ENCODE measurements around the gene SLC4A3.

SLC4A3 gene

GRCh38 chr2:219613461-219614070 is 13.9 kb upstream of the SLC4A3 start:
- Histone ChIP-seq H3K27me3 (ENCODE audit: insufficient read depth, low read length, poor library complexity) (no peaks in the 10 kb centered on the region), H3K4me2 (ENCODE audit: insufficient read depth, low read length) (no peak overlapping the region), H3K79me2 (ENCODE audit: insufficient read depth, low read length) (no peaks in the 10 kb centered on the region), H3K36me3 (ENCODE audit: insufficient read depth, low read length) (peaks cover 41% of the 10 kb centered on the region), H3K27ac (ENCODE audit: low read length) (no peak overlapping the region), H3K9ac (ENCODE audit: low read depth, low read length) (no peak overlapping the region), H2AFZ (ENCODE audit: low read depth, low read length) (no peak overlapping the region), H3K9me3 (ENCODE audit: insufficient read depth, low read length, severe bottlenecking) (no peaks in the 10 kb centered on the region), H4K20me1 (ENCODE audit: insufficient read depth, low read length) (no peaks in the 10 kb centered on the region), H3K4me3 (ENCODE audit: low read depth in 1 of 2, low read length in 2 of 2) (no peak overlapping the region), H3K4me1 (ENCODE audit: insufficient read depth, low read length) (no peaks in the 10 kb centered on the region)
- DNase-seq (no peak), ATAC-seq (ENCODE audit: insufficient read depth, low read depth) (no peak)
- no peak for TF ChIP-seq EZH2 (IDR thresholded peaks at IDR 0.05; ENCODE audit: borderline replicate concordance, low read depth, low read length, severe bottlenecking)
- TF ChIP-seq, protein P1, sequence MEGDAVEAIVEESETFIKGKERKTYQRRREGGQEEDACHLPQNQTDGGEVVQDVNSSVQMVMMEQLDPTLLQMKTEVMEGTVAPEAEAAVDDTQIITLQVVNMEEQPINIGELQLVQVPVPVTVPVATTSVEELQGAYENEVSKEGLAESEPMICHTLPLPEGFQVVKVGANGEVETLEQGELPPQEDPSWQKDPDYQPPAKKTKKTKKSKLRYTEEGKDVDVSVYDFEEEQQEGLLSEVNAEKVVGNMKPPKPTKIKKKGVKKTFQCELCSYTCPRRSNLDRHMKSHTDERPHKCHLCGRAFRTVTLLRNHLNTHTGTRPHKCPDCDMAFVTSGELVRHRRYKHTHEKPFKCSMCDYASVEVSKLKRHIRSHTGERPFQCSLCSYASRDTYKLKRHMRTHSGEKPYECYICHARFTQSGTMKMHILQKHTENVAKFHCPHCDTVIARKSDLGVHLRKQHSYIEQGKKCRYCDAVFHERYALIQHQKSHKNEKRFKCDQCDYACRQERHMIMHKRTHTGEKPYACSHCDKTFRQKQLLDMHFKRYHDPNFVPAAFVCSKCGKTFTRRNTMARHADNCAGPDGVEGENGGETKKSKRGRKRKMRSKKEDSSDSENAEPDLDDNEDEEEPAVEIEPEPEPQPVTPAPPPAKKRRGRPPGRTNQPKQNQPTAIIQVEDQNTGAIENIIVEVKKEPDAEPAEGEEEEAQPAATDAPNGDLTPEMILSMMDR (IDR thresholded peaks at IDR 0.05; ENCODE audit: borderline replicate concordance, extremely low read depth, low read length, poor library complexity, severe bottlenecking), result no peak

DNA sequence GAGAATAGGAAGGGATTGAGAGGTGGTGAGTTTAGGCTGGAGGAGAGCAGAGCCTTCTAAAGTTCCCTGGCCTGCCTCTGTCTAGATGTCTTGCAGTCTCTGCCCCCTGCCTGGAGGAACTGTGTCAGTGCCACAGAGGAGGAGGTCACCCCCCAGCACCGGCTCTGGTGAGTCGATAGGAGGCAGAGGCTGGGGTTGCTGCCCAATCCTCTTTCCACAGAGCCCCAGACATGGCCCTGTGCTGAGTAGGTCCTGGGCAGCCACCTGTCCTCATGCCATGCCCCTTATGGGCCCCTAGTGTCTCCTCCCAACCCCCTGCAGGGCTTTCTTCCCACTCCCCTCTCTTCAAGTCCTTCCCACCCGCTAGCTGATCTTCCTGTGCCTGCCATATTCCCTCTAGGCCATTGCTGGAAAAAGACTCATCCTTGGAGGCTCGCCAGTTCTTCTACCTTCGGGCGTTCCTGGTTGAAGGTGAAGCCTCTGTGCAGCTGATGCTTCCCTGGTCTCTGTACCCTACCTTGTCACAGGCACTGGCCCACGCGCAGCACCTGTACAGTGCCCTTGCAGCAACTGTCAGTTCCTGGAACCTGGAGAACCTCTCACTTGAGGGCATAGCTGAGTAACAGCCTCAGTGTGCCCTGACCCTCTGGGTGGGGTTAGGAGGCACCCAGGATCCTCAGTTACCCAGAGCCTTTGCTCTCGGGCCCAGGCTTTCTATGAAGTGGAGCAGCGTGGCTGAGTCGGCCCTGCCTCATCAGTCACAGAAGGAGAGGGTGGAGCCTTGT is 13.2 kb upstream of the SLC4A3 start:
- H3K36me3 ChIP-seq (ENCODE audit: insufficient read depth, low read length), result peaks cover 34% of the 10 kb centered on the region
- no peak overlapping the region for H2AFZ ChIP-seq (ENCODE audit: low read depth, low read length)
- H3K4me3 ChIP-seq (ENCODE audit: low read depth in 1 of 2, low read length in 2 of 2), result no peak overlapping the region
- DNase-seq (no peak), ATAC-seq (ENCODE audit: insufficient read depth, low read depth) (no peak)
- TF ChIP-seq, protein P1 (IDR thresholded peaks at IDR 0.05; ENCODE audit: borderline replicate concordance, extremely low read depth, low read length, poor library complexity, severe bottlenecking), result no peak
- TF ChIP-seq EZH2 (IDR thresholded peaks at IDR 0.05; ENCODE audit: borderline replicate concordance, low read depth, low read length, severe bottlenecking), result no peak
- no peak overlapping the region for H3K9ac ChIP-seq (ENCODE audit: low read depth, low read length)
- no peaks in the 10 kb centered on the region for H3K27me3 ChIP-seq (ENCODE audit: insufficient read depth, low read length, poor library complexity)
- no peaks in the 10 kb centered on the region for H4K20me1 ChIP-seq (ENCODE audit: insufficient read depth, low read length)
- H3K27ac ChIP-seq (ENCODE audit: low read length), result no peak overlapping the region
- no peaks in the 10 kb centered on the region for H3K79me2 ChIP-seq (ENCODE audit: insufficient read depth, low read length)
- H3K4me2 ChIP-seq (ENCODE audit: insufficient read depth, low read length), result no peak overlapping the region
- H3K4me1 ChIP-seq (ENCODE audit: insufficient read depth, low read length), result no peaks in the 10 kb centered on the region
- H3K9me3 ChIP-seq (ENCODE audit: insufficient read depth, low read length, severe bottlenecking), result no peaks in the 10 kb centered on the region

DNA sequence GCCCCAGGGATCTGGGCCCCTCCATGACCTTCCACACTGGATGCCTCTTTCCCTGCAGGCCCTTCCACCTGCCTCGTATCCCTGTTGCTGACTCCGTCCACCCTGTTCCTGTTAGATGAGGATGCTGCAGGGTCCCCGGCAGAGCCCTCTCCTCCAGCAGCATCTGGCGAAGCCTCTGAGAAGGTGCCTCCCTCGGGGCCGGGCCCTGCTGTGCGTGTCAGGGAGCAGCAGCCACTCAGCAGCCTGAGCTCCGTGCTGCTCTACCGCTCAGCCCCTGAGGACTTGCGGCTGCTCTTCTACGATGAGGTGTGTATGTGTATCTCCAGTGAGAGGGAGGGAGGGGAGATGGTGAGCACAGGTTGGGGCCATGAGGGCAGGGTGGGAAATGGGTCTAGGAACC is 12.4 kb upstream of the SLC4A3 start:
- Histone ChIP-seq H2AFZ (ENCODE audit: low read depth, low read length) (no peak overlapping the region), H3K4me2 (ENCODE audit: insufficient read depth, low read length) (no peak overlapping the region), H3K27ac (ENCODE audit: low read length) (no peak overlapping the region), H3K4me1 (ENCODE audit: insufficient read depth, low read length) (no peaks in the 10 kb centered on the region), H3K4me3 (ENCODE audit: low read depth in 1 of 2, low read length in 2 of 2) (no peak overlapping the region), H3K79me2 (ENCODE audit: insufficient read depth, low read length) (no peaks in the 10 kb centered on the region), H4K20me1 (ENCODE audit: insufficient read depth, low read length) (no peaks in the 10 kb centered on the region), H3K27me3 (ENCODE audit: insufficient read depth, low read length, poor library complexity) (no peaks in the 10 kb centered on the region), H3K36me3 (ENCODE audit: insufficient read depth, low read length) (peaks cover 30% of the 10 kb centered on the region), H3K9me3 (ENCODE audit: insufficient read depth, low read length, severe bottlenecking) (no peaks in the 10 kb centered on the region), H3K9ac (ENCODE audit: low read depth, low read length) (no peak overlapping the region)
- DNase-seq (no peak), ATAC-seq (ENCODE audit: insufficient read depth, low read depth) (no peak)
- TF ChIP-seq, protein P1 (IDR thresholded peaks at IDR 0.05; ENCODE audit: borderline replicate concordance, extremely low read depth, low read length, poor library complexity, severe bottlenecking), result no peak
- no peak for TF ChIP-seq EZH2 (IDR thresholded peaks at IDR 0.05; ENCODE audit: borderline replicate concordance, low read depth, low read length, severe bottlenecking)

Measured in DND-41 (cell line).